ENCODE data around the gene DNAJC3. TPM values are rescaled to one million over a fixed set of nuclear protein-coding genes. Genes with fewer than 3 reads are reported as not detected.

DNAJC3 gene
- total and polyA plus RNA-seq, 2 of the 8 experiments (the other 6 are each of a cell fraction or from before 2014, with no cell fraction given) = 4.3 to 24.1 TPM

DNA sequence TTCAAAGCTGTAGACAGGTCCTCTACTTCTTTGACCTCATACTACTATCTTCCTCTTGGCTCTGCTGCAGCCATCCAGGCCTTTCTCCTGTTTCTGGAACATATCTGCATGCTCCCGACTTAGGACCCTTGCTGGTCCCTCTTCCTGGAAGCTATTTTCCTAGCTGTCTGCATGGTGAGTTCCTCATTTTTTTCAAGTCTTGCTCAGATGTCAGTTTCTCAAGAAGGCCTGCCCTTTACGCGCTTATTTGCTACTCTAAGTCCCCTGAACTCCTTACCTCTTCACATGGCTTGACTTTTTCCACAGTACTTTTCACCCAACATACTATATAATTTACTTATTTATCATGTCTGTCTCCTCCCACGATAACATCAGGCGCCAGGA, 31.4 kb downstream of the DNAJC3 start (continued):
- TF ChIP-seq KDM1A (IDR thresholded peaks at IDR 0.05; ENCODE audit: borderline replicate concordance, low read length) (no peak), TCF12 (IDR thresholded peaks at IDR 0.05; ENCODE audit: low read depth, low read length) (no peak), CBX8 (IDR thresholded peaks at IDR 0.05; ENCODE audit: borderline replicate concordance, low read depth, low read length) (no peak), SP1 (IDR thresholded peaks at IDR 0.05; ENCODE audit: low read depth, low read length) (no peak), SIRT6 (IDR thresholded peaks at IDR 0.05; ENCODE audit: low read length) (no peak)
